Naive B cell (primary cell): ENCODE data around the gene BICC1. TPM values are rescaled to one million over a fixed set of nuclear protein-coding genes. Genes with fewer than 3 reads are reported as not detected.

Experiments
- ATAC-seq, 2 donors: fragments of 150-1000 bp; cut with Tn5 transposase; 2 replicates each; pipeline ENCODE4 v1.10.0; 2021; ENCODE audit warnings: low read depth in 2 of 2, mild to moderate bottlenecking in 2 of 2, moderate library complexity in 2 of 2
- DNase-seq: peaks from one replicate; pipeline ENCODE4 v3.0.0; 2022
- H3K27ac Mint-ChIP-seq, 6 donors: one replicate each; pipeline ENCODE4 v1.8.0; 2020 to 2022; ENCODE audit warnings: mild to moderate bottlenecking in 6 of 6, mixed read lengths in 6 of 6, moderate library complexity in 5 of 6, inconsistent platforms in 2 of 6
- H3K27me3 Mint-ChIP-seq, 3 donors: one replicate each; pipeline ENCODE4 v1.8.0; 2021 to 2022; ENCODE audit warnings: mixed read lengths in 3 of 3, mild to moderate bottlenecking in 1 of 3
- H3K36me3 Mint-ChIP-seq, 2 donors: one replicate each; pipeline ENCODE4 v1.8.0; 2020 to 2022; ENCODE audit warnings: mixed read lengths in 2 of 2, inconsistent platforms in 1 of 2, mild to moderate bottlenecking in 1 of 2
- H3K4me1 Mint-ChIP-seq, 3 donors: one replicate each; pipeline ENCODE4 v1.8.0; 2020 to 2022; ENCODE audit warnings: mixed read lengths in 3 of 3, inconsistent platforms in 1 of 3, mild to moderate bottlenecking in 1 of 3, moderate library complexity in 1 of 3
- H3K4me3 Mint-ChIP-seq, 8 donors: one replicate each; pipeline ENCODE4 v1.8.0; 2020 to 2022; ENCODE audit warnings: mild to moderate bottlenecking in 8 of 8, mixed read lengths in 8 of 8, moderate library complexity in 8 of 8, inconsistent platforms in 2 of 8
- H3K9me3 Mint-ChIP-seq, 7 donors: one replicate each; pipeline ENCODE4 v1.8.0; 2020 to 2022; ENCODE audit warnings: mixed read lengths in 7 of 7, mild to moderate bottlenecking in 5 of 7, inconsistent platforms in 2 of 7, moderate library complexity in 1 of 7
- polyA plus RNA-seq, 6 donors: library from polyadenylated mRNA; unstranded; fragments of 300-500 nt; fragmentation: Illumina TruSeq; gene quantifications; one replicate each; pipeline ENCODE4 v1.2.3, GENCODE V29; 2021; ENCODE audit warnings: low read depth in 6 of 6

The BICC1 gene
- polyA plus RNA-seq, 6 donors from 2014 or later: not detected

GRCh38 chr10:58826694-58827093, 314.0 kb downstream of the BICC1 start:
- Mint-ChIP-seq H3K9me3 (peaks cover 0 to 3% (median 0%) of the 10 kb centered on the region in 7 donors), H3K36me3 (no peaks in the 10 kb centered on the region), H3K27ac (no peak overlapping the region), H3K4me3 (no peak overlapping the region), H3K4me1 (no peaks in the 10 kb centered on the region), H3K27me3 (no peaks in the 10 kb centered on the region)
- no peak for ATAC-seq
- no peak for DNase-seq

DNA sequence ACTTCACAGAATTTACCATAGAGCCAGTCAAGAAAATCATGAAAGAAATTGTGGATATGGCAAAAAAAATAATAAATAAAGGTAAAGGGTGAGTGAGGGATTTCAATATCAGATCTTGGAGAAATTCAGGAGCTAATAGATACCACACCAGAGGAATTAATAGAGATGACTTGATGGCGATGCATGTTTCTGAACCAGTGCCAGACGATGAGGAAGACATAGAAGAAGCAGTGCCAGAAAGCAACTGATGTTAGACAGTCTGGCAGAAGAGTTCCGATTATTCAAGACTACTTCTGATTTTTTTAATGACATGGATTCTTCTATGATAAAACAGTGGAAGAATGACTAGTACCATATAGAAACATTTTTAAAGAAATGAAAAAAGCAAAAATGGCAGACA, 314.7 kb downstream of the BICC1 start:
- no peak overlapping the region for H3K27ac Mint-ChIP-seq
- no peak overlapping the region for H3K4me3 Mint-ChIP-seq

GRCh38 chr10:58829839-58830238, 317.2 kb downstream of the BICC1 start:
- no peak for ATAC-seq
- H3K4me1 Mint-ChIP-seq: no peaks in the 10 kb centered on the region
- H3K36me3 Mint-ChIP-seq: no peaks in the 10 kb centered on the region

More for the DNA sequence above, 314.7 kb downstream of the BICC1 start:
- no peaks in the 10 kb centered on the region for H3K27me3 Mint-ChIP-seq
- no peak for ATAC-seq
- no peak for DNase-seq
- no peaks in the 10 kb centered on the region for H3K4me1 Mint-ChIP-seq
- no peaks in the 10 kb centered on the region for H3K36me3 Mint-ChIP-seq
- peaks cover 0 to 3% (median 0%) of the 10 kb centered on the region in 7 donors for H3K9me3 Mint-ChIP-seq

DNA sequence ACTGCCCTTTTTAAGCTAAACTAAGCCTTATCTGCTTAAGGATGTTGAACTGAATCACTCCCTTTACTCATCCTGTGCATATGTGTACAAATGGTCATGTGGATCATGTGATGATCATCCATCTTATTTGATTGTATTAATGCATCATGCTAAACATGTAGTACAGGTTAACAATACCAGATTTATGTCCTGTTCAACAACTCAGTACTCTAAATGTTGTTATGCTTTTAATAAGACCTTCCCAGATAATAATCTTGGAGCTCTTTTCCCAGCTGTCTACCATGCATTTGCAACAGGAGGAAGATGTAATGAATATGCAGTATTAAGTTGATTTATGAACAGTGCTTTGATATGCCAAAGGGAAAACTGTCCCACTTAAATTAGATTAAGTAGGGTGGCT, 318.0 kb downstream of the BICC1 start:
- no peaks in the 10 kb centered on the region for H3K27me3 Mint-ChIP-seq
- no peaks in the 10 kb centered on the region for H3K36me3 Mint-ChIP-seq
- peaks cover 0 to 3% (median 0%) of the 10 kb centered on the region in 7 donors for H3K9me3 Mint-ChIP-seq
- DNase-seq: no peak
- ATAC-seq: no peak
- no peaks in the 10 kb centered on the region for H3K4me1 Mint-ChIP-seq
- H3K4me3 Mint-ChIP-seq: no peak overlapping the region
- H3K27ac Mint-ChIP-seq: no peak overlapping the region

More at GRCh38 chr10:58829839-58830238, 317.2 kb downstream of the BICC1 start:
- Mint-ChIP-seq H3K27me3 (no peaks in the 10 kb centered on the region), H3K4me3 (no peak overlapping the region), H3K27ac (no peak overlapping the region), H3K9me3 (peaks cover 0 to 3% (median 0%) of the 10 kb centered on the region in 7 donors)
- DNase-seq: no peak

DNA sequence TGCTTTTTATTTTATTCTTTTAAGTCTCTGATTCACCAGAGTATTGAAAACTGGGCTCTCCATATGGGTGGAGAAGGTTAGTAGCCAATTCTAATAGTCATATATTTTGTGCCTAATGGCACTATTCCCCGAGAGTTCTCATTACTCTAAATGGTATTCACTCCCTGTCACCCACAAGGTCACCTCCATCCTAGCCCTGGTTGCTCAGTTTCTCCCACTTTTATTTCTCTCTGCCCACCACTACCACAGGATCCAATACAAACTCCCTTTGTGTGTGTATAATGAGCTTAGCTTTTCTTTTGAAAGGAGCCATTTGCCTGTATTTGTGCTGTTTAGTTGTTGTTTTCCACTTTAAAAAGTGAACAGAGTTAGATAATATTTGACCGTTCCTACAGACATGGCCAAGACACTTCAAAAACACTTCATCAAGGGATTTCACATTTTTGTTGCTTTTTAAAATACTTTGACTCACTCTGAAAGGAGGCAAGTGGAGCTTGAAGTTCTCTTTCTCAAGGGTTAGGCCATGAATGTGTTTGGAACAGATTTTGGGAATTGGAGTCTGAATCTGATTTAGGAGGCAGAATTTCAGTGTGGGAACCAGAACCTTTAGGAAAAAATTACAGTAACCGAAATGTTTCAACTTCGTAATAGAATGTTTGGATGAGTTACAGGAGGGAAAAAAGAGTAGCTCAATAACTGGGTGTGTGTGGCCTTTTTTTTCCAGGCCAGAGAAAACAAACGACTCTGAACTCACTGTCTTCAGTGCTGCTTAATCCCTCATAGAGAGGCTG, 321.3 kb downstream of the BICC1 start:
- Mint-ChIP-seq H3K4me1 (no peaks in the 10 kb centered on the region), H3K27ac (no peak overlapping the region), H3K9me3 (no peaks in the 10 kb centered on the region), H3K4me3 (no peak overlapping the region), H3K36me3 (no peaks in the 10 kb centered on the region), H3K27me3 (no peaks in the 10 kb centered on the region)
- ATAC-seq (no peak), DNase-seq (no peak)

GRCh38 chr10:58836176-58836700, 323.6 kb downstream of the BICC1 start:
- DNase-seq (no peak), ATAC-seq (no peak)
- Mint-ChIP-seq H3K27me3 (peaks cover 0 to 5% (median 0%) of the 10 kb centered on the region in 3 donors), H3K4me3 (no peak overlapping the region), H3K4me1 (no peaks in the 10 kb centered on the region), H3K9me3 (no peaks in the 10 kb centered on the region), H3K36me3 (no peaks in the 10 kb centered on the region), H3K27ac (no peak overlapping the region)

GRCh38 chr10:58836991-58837575, 324.4 kb downstream of the BICC1 start:
- Mint-ChIP-seq H3K27me3 (peaks cover 0 to 5% (median 0%) of the 10 kb centered on the region in 3 donors), H3K36me3 (no peaks in the 10 kb centered on the region), H3K4me3 (no peak overlapping the region), H3K9me3 (no peaks in the 10 kb centered on the region), H3K27ac (no peak overlapping the region), H3K4me1 (no peaks in the 10 kb centered on the region)
- DNase-seq (no peak), ATAC-seq (no peak)

GRCh38 chr10:58837826-58838225, 325.2 kb downstream of the BICC1 start:
- no peak for ATAC-seq
- Mint-ChIP-seq H3K9me3 (no peaks in the 10 kb centered on the region), H3K27ac (no peak overlapping the region), H3K4me1 (no peaks in the 10 kb centered on the region), H3K4me3 (no peak overlapping the region), H3K27me3 (peaks cover 0 to 5% (median 0%) of the 10 kb centered on the region in 3 donors), H3K36me3 (no peaks in the 10 kb centered on the region)
- no peak for DNase-seq

GRCh38 chr10:58838561-58839208, 326.0 kb downstream of the BICC1 start:
- peaks cover 0 to 5% (median 0%) of the 10 kb centered on the region in 3 donors for H3K27me3 Mint-ChIP-seq
- H3K9me3 Mint-ChIP-seq: no peaks in the 10 kb centered on the region
- H3K4me1 Mint-ChIP-seq: no peaks in the 10 kb centered on the region
- H3K4me3 Mint-ChIP-seq: no peak overlapping the region
- ATAC-seq: no peak
- H3K27ac Mint-ChIP-seq: no peak overlapping the region
- no peaks in the 10 kb centered on the region for H3K36me3 Mint-ChIP-seq
- no peak for DNase-seq

- no peak for DNase-seq
- H3K27ac Mint-ChIP-seq: no peak overlapping the region
- ATAC-seq: no peak
- no peaks in the 10 kb centered on the region for H3K9me3 Mint-ChIP-seq
- peaks cover 0 to 5% (median 0%) of the 10 kb centered on the region in 3 donors for H3K27me3 Mint-ChIP-seq
- H3K36me3 Mint-ChIP-seq: no peaks in the 10 kb centered on the region
- no peak overlapping the region for H3K4me3 Mint-ChIP-seq
- no peaks in the 10 kb centered on the region for H3K4me1 Mint-ChIP-seq
Measured at GRCh38 chr10:58839771-58840170, 327.1 kb downstream of the BICC1 start.

- H3K36me3 Mint-ChIP-seq: no peaks in the 10 kb centered on the region
- ATAC-seq (no peak), DNase-seq (no peak)
- no peak overlapping the region for H3K4me3 Mint-ChIP-seq
- no peak overlapping the region for H3K27ac Mint-ChIP-seq
- no peaks in the 10 kb centered on the region for H3K9me3 Mint-ChIP-seq
- no peaks in the 10 kb centered on the region for H3K4me1 Mint-ChIP-seq
- peaks cover 0 to 5% (median 0%) of the 10 kb centered on the region in 3 donors for H3K27me3 Mint-ChIP-seq
Measured at GRCh38 chr10:58840840-58841435, 328.3 kb downstream of the BICC1 start.

DNA sequence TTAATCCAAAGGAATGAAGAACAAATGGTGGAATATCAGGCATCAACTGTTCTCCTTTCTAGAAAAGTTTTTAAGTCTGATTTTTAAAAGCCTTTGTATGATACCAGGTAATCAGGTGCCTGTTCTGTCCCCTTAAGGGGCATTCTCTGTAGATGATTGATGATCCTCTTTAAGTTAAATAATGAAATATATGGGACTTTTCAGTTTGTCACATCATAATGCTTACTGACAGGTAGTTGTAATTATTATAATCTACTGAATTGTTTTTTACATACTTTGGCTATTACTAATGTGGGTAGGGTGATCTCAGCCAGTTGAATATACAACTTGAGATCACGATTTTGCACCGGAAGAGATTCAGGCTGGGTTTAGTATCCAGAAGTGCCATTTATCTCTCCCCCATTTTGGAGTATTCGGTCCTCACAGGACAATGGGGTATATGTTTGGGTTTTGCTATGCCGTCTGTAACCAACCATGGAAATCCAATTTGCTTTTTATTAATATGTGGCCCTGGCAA, 330.2 kb downstream of the BICC1 start:
- Mint-ChIP-seq H3K4me3 (no peak overlapping the region), H3K4me1 (no peaks in the 10 kb centered on the region), H3K27ac (no peak overlapping the region), H3K9me3 (no peaks in the 10 kb centered on the region), H3K27me3 (peaks cover 0 to 5% (median 0%) of the 10 kb centered on the region in 3 donors), H3K36me3 (no peaks in the 10 kb centered on the region)
- DNase-seq: no peak
- ATAC-seq: no peak

- Mint-ChIP-seq H3K27ac (no peak overlapping the region), H3K9me3 (peaks cover 0 to 2% (median 0%) of the 10 kb centered on the region in 7 donors), H3K4me1 (no peaks in the 10 kb centered on the region), H3K27me3 (peaks cover 0 to 5% (median 0%) of the 10 kb centered on the region in 3 donors), H3K36me3 (no peaks in the 10 kb centered on the region), H3K4me3 (no peak overlapping the region)
- DNase-seq (no peak), ATAC-seq (no peak)
Measured at GRCh38 chr10:58843760-58844159, 331.1 kb downstream of the BICC1 start.
